ENCODE results near the gene LETMD1.
"Not testable (repeated sequence)": the region's sequence is repeated elsewhere in the genome, so short reads cannot be mapped to it uniquely, and the experiment has no call there.

The LETMD1 gene

GRCh38 chr12:51011955-51012354, 36.2 kb upstream of the LETMD1 start:
- Histone ChIP-seq H3K4me3 (ENCODE audit: low read depth in 1 of 2, low read length in 2 of 2) (no peak overlapping the region), H3K9me3 (ENCODE audit: control insufficient read depth in 1 of 2, low read length in 2 of 2) (no peaks in the 10 kb centered on the region), H3K9ac (ENCODE audit: low read depth in 1 of 2, low read length in 2 of 2) (no peak overlapping the region), H3K27me3 (ENCODE audit: control insufficient read depth in 1 of 2, insufficient read depth in 2 of 2, low read length in 2 of 2) (no peaks in the 10 kb centered on the region), H3K27ac (ENCODE audit: low read depth, low read length) (no peak overlapping the region), H3K36me3 (ENCODE audit: control insufficient read depth in 1 of 2, insufficient read depth in 2 of 2, low read length in 2 of 2) (peaks cover 0 to 10% of the 10 kb centered on the region in 2 donors), H3K4me1 (ENCODE audit: control insufficient read depth in 1 of 2, insufficient read depth in 2 of 2, low read length in 2 of 2) (peaks cover 8 to 9% of the 10 kb centered on the region in 2 donors)

GRCh38 chr12:51012570-51013236, 35.4 kb upstream of the LETMD1 start:
- Histone ChIP-seq H3K9ac (ENCODE audit: low read depth in 1 of 2, low read length in 2 of 2) (no peak overlapping the region), H3K36me3 (ENCODE audit: control insufficient read depth in 1 of 2, insufficient read depth in 2 of 2, low read length in 2 of 2) (peaks cover 0 to 6% of the 10 kb centered on the region in 2 donors), H3K9me3 (ENCODE audit: control insufficient read depth in 1 of 2, low read length in 2 of 2) (no peaks in the 10 kb centered on the region), H3K27ac (ENCODE audit: low read depth, low read length) (no peak overlapping the region), H3K4me3 (ENCODE audit: low read depth in 1 of 2, low read length in 2 of 2) (no peak overlapping the region), H3K4me1 (ENCODE audit: control insufficient read depth in 1 of 2, insufficient read depth in 2 of 2, low read length in 2 of 2) (peaks cover 8 to 9% of the 10 kb centered on the region in 2 donors), H3K27me3 (ENCODE audit: control insufficient read depth in 1 of 2, insufficient read depth in 2 of 2, low read length in 2 of 2) (no peaks in the 10 kb centered on the region)

DNA sequence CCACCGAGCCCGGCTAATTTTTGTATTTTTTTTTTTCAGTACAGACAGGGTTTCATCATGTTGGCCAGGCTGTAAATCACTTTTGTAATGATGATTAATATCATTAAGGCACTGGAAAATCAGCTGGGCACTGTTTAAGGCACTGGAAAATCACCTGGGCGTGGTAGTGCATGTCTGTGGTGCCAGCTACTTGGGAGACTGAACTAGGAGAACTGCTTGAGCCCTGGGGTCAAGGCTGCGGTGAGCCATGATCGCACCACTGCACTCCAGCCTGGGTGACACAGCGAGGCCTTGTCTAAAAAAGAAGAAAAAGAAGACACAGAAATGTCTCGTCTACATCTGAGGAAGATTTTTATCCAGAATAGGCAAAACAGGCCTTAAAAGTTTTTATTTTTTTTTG, 34.7 kb upstream of the LETMD1 start:
- no peak overlapping the region for H3K9ac ChIP-seq (ENCODE audit: low read depth in 1 of 2, low read length in 2 of 2)
- H3K27ac ChIP-seq (ENCODE audit: low read depth, low read length): no peak overlapping the region
- H3K4me1 ChIP-seq (ENCODE audit: control insufficient read depth in 1 of 2, insufficient read depth in 2 of 2, low read length in 2 of 2): peaks cover 8 to 9% of the 10 kb centered on the region in 2 donors
- H3K9me3 ChIP-seq (ENCODE audit: control insufficient read depth in 1 of 2, low read length in 2 of 2): no peaks in the 10 kb centered on the region
- no peaks in the 10 kb centered on the region for H3K36me3 ChIP-seq (ENCODE audit: control insufficient read depth in 1 of 2, insufficient read depth in 2 of 2, low read length in 2 of 2)
- no peak overlapping the region for H3K4me3 ChIP-seq (ENCODE audit: low read depth in 1 of 2, low read length in 2 of 2)
- no peaks in the 10 kb centered on the region for H3K27me3 ChIP-seq (ENCODE audit: control insufficient read depth in 1 of 2, insufficient read depth in 2 of 2, low read length in 2 of 2)

DNA sequence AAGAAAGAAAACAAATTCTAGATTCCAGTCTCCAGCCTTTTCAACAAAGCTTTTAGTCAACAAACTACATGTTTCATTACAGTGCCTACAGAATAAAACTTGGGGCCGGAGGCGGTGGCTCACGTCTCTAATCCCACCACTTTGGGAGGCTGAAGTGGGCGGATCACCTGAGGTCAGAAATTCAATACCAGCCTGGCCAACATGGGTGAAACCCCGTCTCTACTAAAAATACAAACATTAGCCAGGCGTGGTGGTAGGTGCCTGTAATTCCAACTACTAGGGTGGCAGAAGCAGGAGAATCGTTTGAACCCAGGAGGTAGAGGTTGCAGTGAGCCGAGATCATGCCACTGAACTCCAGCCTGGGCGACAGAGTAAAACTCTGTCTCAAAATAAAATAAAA, 33.7 kb upstream of the LETMD1 start:
- not testable (repeated sequence) for H3K9ac ChIP-seq (ENCODE audit: low read depth in 1 of 2, low read length in 2 of 2); H3K36me3 ChIP-seq (ENCODE audit: control insufficient read depth in 1 of 2, insufficient read depth in 2 of 2, low read length in 2 of 2); H3K27me3 ChIP-seq (ENCODE audit: control insufficient read depth in 1 of 2, insufficient read depth in 2 of 2, low read length in 2 of 2); H3K9me3 ChIP-seq (ENCODE audit: control insufficient read depth in 1 of 2, low read length in 2 of 2); H3K4me1 ChIP-seq (ENCODE audit: control insufficient read depth in 1 of 2, insufficient read depth in 2 of 2, low read length in 2 of 2); H3K4me3 ChIP-seq (ENCODE audit: low read depth in 1 of 2, low read length in 2 of 2); H3K27ac ChIP-seq (ENCODE audit: low read depth, low read length)

DNA sequence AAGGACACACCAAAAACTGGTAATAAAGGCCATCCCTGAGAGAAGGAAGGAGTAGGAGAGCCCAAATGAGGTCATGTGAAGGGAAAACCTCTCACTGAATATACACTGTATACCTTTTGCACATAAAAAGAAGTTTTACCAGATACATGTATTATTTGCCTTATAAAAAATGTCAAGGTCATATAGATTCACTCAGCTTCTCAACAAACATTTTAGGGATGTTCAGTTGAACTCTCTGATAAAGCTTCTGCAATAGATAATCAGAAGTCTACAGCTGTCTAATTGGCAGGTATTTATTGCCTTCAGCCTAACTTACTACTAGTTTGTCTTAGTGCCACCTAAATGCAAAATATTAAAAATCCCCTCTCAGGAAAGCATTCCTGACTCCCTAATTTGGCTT, 30.7 kb upstream of the LETMD1 start:
- Histone ChIP-seq H3K36me3 (ENCODE audit: control insufficient read depth in 1 of 2, insufficient read depth in 2 of 2, low read length in 2 of 2) (peaks cover 0 to 7% of the 10 kb centered on the region in 2 donors), H3K9me3 (ENCODE audit: control insufficient read depth in 1 of 2, low read length in 2 of 2) (no peaks in the 10 kb centered on the region), H3K4me1 (ENCODE audit: control insufficient read depth in 1 of 2, insufficient read depth in 2 of 2, low read length in 2 of 2) (peaks cover 2 to 7% of the 10 kb centered on the region in 2 donors), H3K27me3 (ENCODE audit: control insufficient read depth in 1 of 2, insufficient read depth in 2 of 2, low read length in 2 of 2) (no peaks in the 10 kb centered on the region), H3K4me3 (ENCODE audit: low read depth in 1 of 2, low read length in 2 of 2) (no peak overlapping the region), H3K9ac (ENCODE audit: low read depth in 1 of 2, low read length in 2 of 2) (no peak overlapping the region), H3K27ac (ENCODE audit: low read depth, low read length) (no peak overlapping the region)

- Histone ChIP-seq H3K27ac (ENCODE audit: low read depth, low read length) (no peak overlapping the region), H3K9ac (ENCODE audit: low read depth in 1 of 2, low read length in 2 of 2) (no peak overlapping the region), H3K4me3 (ENCODE audit: low read depth in 1 of 2, low read length in 2 of 2) (no peak overlapping the region), H3K27me3 (ENCODE audit: control insufficient read depth in 1 of 2, insufficient read depth in 2 of 2, low read length in 2 of 2) (no peaks in the 10 kb centered on the region), H3K9me3 (ENCODE audit: control insufficient read depth in 1 of 2, low read length in 2 of 2) (no peaks in the 10 kb centered on the region), H3K4me1 (ENCODE audit: control insufficient read depth in 1 of 2, insufficient read depth in 2 of 2, low read length in 2 of 2) (peaks cover 13 to 20% of the 10 kb centered on the region in 2 donors), H3K36me3 (ENCODE audit: control insufficient read depth in 1 of 2, insufficient read depth in 2 of 2, low read length in 2 of 2) (peaks cover 0 to 7% of the 10 kb centered on the region in 2 donors)
Measured at GRCh38 chr12:51018956-51019355, 29.2 kb upstream of the LETMD1 start.

GRCh38 chr12:51019927-51020326, 28.2 kb upstream of the LETMD1 start:
- Histone ChIP-seq H3K27me3 (ENCODE audit: control insufficient read depth in 1 of 2, insufficient read depth in 2 of 2, low read length in 2 of 2) (no peaks in the 10 kb centered on the region), H3K4me3 (ENCODE audit: low read depth in 1 of 2, low read length in 2 of 2) (no peak overlapping the region), H3K27ac (ENCODE audit: low read depth, low read length) (no peak overlapping the region), H3K36me3 (ENCODE audit: control insufficient read depth in 1 of 2, insufficient read depth in 2 of 2, low read length in 2 of 2) (peaks cover 0 to 7% of the 10 kb centered on the region in 2 donors), H3K9me3 (ENCODE audit: control insufficient read depth in 1 of 2, low read length in 2 of 2) (no peaks in the 10 kb centered on the region), H3K4me1 (ENCODE audit: control insufficient read depth in 1 of 2, insufficient read depth in 2 of 2, low read length in 2 of 2) (peaks cover 16 to 23% of the 10 kb centered on the region in 2 donors), H3K9ac (ENCODE audit: low read depth in 1 of 2, low read length in 2 of 2) (no peak overlapping the region)

DNA sequence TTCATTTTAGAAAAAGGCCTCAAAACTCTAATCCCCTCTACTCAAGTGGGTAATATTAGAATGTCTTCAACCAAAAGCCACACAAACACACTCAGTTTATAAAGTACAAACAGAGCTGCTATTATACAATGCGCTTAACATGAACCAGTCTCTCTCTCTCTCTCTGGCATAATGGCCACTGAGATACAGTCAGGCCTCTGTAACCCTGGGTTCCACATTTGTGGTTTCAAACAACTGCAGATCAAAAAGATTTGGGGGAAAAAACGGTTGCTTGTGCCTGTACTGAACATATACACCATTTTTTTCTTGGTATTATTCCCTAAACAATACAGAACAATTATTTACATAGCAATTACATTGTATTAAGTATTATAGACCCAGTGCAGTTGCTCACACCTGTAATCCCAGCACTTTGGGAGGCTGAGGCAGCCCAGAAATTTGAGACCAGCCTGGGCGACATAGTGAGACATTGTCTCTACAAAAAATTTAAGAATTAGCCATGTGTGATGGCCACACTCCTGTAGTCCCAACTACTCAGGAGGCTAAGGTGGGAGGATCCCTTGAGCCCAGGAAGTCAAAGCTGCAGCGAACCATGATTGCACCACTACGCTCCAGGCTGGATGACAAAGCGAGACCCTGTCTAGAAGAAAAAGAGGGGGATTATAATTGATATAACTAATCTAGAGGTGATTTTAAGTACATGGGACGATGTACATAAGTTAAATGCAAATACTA, 27.5 kb upstream of the LETMD1 start:
- no peak overlapping the region for H3K9ac ChIP-seq (ENCODE audit: low read depth in 1 of 2, low read length in 2 of 2)

GRCh38 chr12:51021694-51022093, 26.4 kb upstream of the LETMD1 start:
- Histone ChIP-seq H3K36me3 (ENCODE audit: control insufficient read depth in 1 of 2, insufficient read depth in 2 of 2, low read length in 2 of 2) (peaks cover 0 to 7% of the 10 kb centered on the region in 2 donors), H3K4me3 (ENCODE audit: low read depth in 1 of 2, low read length in 2 of 2) (no peak overlapping the region), H3K4me1 (ENCODE audit: control insufficient read depth in 1 of 2, insufficient read depth in 2 of 2, low read length in 2 of 2) (peaks cover 19 to 28% of the 10 kb centered on the region in 2 donors), H3K9me3 (ENCODE audit: control insufficient read depth in 1 of 2, low read length in 2 of 2) (no peaks in the 10 kb centered on the region), H3K27ac (ENCODE audit: low read depth, low read length) (no peak overlapping the region), H3K9ac (ENCODE audit: low read depth in 1 of 2, low read length in 2 of 2) (no peak overlapping the region), H3K27me3 (ENCODE audit: control insufficient read depth in 1 of 2, insufficient read depth in 2 of 2, low read length in 2 of 2) (no peaks in the 10 kb centered on the region)

More for the DNA sequence above, 27.5 kb upstream of the LETMD1 start:
- Histone ChIP-seq H3K27me3 (ENCODE audit: control insufficient read depth in 1 of 2, insufficient read depth in 2 of 2, low read length in 2 of 2) (no peaks in the 10 kb centered on the region), H3K27ac (ENCODE audit: low read depth, low read length) (no peak overlapping the region), H3K4me1 (ENCODE audit: control insufficient read depth in 1 of 2, insufficient read depth in 2 of 2, low read length in 2 of 2) (peaks cover 16 to 28% of the 10 kb centered on the region in 2 donors), H3K9me3 (ENCODE audit: control insufficient read depth in 1 of 2, low read length in 2 of 2) (no peaks in the 10 kb centered on the region), H3K4me3 (ENCODE audit: low read depth in 1 of 2, low read length in 2 of 2) (no peak overlapping the region), H3K36me3 (ENCODE audit: control insufficient read depth in 1 of 2, insufficient read depth in 2 of 2, low read length in 2 of 2) (peaks cover 0 to 7% of the 10 kb centered on the region in 2 donors)

GRCh38 chr12:51023625-51024382, 24.3 kb upstream of the LETMD1 start:
- Histone ChIP-seq H3K4me3 (ENCODE audit: low read depth in 1 of 2, low read length in 2 of 2) (peak overlapping the region; percentile 77 to 81), H3K27me3 (ENCODE audit: control insufficient read depth in 1 of 2, insufficient read depth in 2 of 2, low read length in 2 of 2) (no peaks in the 10 kb centered on the region), H3K9ac (ENCODE audit: low read depth in 1 of 2, low read length in 2 of 2) (peak overlapping the region; percentile 63 to 81), H3K36me3 (ENCODE audit: control insufficient read depth in 1 of 2, insufficient read depth in 2 of 2, low read length in 2 of 2) (peaks cover 0 to 7% of the 10 kb centered on the region in 2 donors), H3K9me3 (ENCODE audit: control insufficient read depth in 1 of 2, low read length in 2 of 2) (no peaks in the 10 kb centered on the region), H3K27ac (ENCODE audit: low read depth, low read length) (peak overlapping the region; percentile 66), H3K4me1 (ENCODE audit: control insufficient read depth in 1 of 2, insufficient read depth in 2 of 2, low read length in 2 of 2) (peaks cover 27 to 37% of the 10 kb centered on the region in 2 donors)
